Gastrocnemius medialis (tissue), 4 donors: ENCODE measurements around the gene IRF5. TPM values are rescaled to one million over a fixed set of nuclear protein-coding genes. Genes with fewer than 3 reads are reported as not detected.
"Not testable (repeated sequence)": the region's sequence is repeated elsewhere in the genome, so short reads cannot be mapped to it uniquely, and the experiment has no call there.

ENCODE experiments used
- ATAC-seq, 2 donors: fragments of 150-250 bp; one replicate each; pipeline ENCODE4 v1.9.1; 2016
- DNase-seq, 2 donors: peaks; one replicate each; pipeline ENCODE4 v3.0.0-alpha.2; 2019
- H3K27ac ChIP-seq, 4 donors: fragments of 200-600 bp; sonication (generic); 1 replicate in 1 of 4; 2 replicates in 3 of 4; pipeline ENCODE4 v1.5.1; 2016 to 2018; ENCODE audit warnings: mild to moderate bottlenecking in 2 of 4, moderate library complexity in 1 of 4
- H3K27me3 ChIP-seq, 3 donors: fragments of 200-600 bp; sonication (generic) in 2 of 3; 1 replicate in 1 of 3; 2 replicates in 2 of 3; pipeline versions ENCODE4 v1.5.1 to v1.6.0; 2016 to 2019; ENCODE audit warnings: mild to moderate bottlenecking in 1 of 3, moderate library complexity in 1 of 3
- H3K36me3 ChIP-seq, 2 donors: fragments of 200-600 bp; sonication (generic) in 1 of 2; one replicate each; pipeline ENCODE4 v1.5.1; 2017 to 2018
- H3K4me1 ChIP-seq, 2 donors: fragments of 200-600 bp; sonication (generic) in 1 of 2; one replicate each; pipeline ENCODE4 v1.5.1; 2016 to 2017; ENCODE audit warnings: mild to moderate bottlenecking in 2 of 2
- H3K4me3 ChIP-seq, 4 donors: fragments of 200-600 bp; sonication (generic) in 3 of 4; 1 replicate in 1 of 4; 2 replicates in 3 of 4; pipeline ENCODE4 v1.5.1; 2016 to 2019; ENCODE audit warnings: mild to moderate bottlenecking in 2 of 4
- H3K9me3 ChIP-seq, 3 donors: fragments of 200-600 bp; sonication (generic) in 2 of 3; 1 replicate in 1 of 3; 2 replicates in 2 of 3; pipeline ENCODE4 v1.5.1; 2016 to 2019
- POLR2A ChIP-seq, 2 donors: fragments of 450-650 bp; IDR thresholded peaks; one replicate each; pipeline ENCODE4 v1.6.1; 2017; ENCODE audit warnings: antibody characterized with exemption in 2 of 2, mild to moderate bottlenecking in 2 of 2, moderate library complexity in 2 of 2
- in situ Hi-C, 4 donors: fragments of 200-750 bp; cut with MboI; loops; one replicate each; pipeline versions ENCODE4 v1.15.0 to v1.8.0; 2017; ENCODE audit warnings: low sequenced_read_pairs in 4 of 4
- intact Hi-C: fragments of 100-400 bp; cut with DNase I; formaldehyde crosslinking; loops from one replicate; pipeline ENCODE4 v1.15.1; 2023; ENCODE audit warnings: low total_unique reads
- total RNA-seq, 4 donors: library from RNA; depleted of rRNA; stranded (reverse); fragments of >200 nt; gene quantifications; one replicate each; pipeline versions ENCODE4 v1.1.0 to v1.2.3, GENCODE V29; 2016
- TF ChIP-seq, protein P1 (sequence below), 5 experiments: fragments of 450-650 bp in 3 of 5; fragments of 200-600 bp in 2 of 5; sonication (generic) in 2 of 5; IDR thresholded peaks in 4 of 5; conservative IDR thresholded peaks in 1 of 5; 1 replicate in 4 of 5; 2 replicates in 1 of 5; pipeline ENCODE4 v1.5.1; 2016 to 2019; ENCODE audit warnings: antibody characterized with exemption in 5 of 5, mild to moderate bottlenecking in 3 of 5, moderate library complexity in 3 of 5

The IRF5 gene
- total RNA-seq, 4 donors from 2014 or later = 0.27 to 3.8 (median 2.8) TPM

- H3K4me3 ChIP-seq = no peak overlapping the region
- no peak for DNase-seq
- no peak for TF ChIP-seq POLR2A (IDR thresholded peaks at IDR 0.05)
- TF ChIP-seq, protein P1, sequence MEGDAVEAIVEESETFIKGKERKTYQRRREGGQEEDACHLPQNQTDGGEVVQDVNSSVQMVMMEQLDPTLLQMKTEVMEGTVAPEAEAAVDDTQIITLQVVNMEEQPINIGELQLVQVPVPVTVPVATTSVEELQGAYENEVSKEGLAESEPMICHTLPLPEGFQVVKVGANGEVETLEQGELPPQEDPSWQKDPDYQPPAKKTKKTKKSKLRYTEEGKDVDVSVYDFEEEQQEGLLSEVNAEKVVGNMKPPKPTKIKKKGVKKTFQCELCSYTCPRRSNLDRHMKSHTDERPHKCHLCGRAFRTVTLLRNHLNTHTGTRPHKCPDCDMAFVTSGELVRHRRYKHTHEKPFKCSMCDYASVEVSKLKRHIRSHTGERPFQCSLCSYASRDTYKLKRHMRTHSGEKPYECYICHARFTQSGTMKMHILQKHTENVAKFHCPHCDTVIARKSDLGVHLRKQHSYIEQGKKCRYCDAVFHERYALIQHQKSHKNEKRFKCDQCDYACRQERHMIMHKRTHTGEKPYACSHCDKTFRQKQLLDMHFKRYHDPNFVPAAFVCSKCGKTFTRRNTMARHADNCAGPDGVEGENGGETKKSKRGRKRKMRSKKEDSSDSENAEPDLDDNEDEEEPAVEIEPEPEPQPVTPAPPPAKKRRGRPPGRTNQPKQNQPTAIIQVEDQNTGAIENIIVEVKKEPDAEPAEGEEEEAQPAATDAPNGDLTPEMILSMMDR (IDR thresholded peaks at IDR 0.05 in 4 of 5, conservative IDR thresholded peaks at IDR 0.05 in 1 of 5) = no peak
- peaks cover 0 to 9% of the 10 kb centered on the region in 2 donors for H3K4me1 ChIP-seq
- intact Hi-C loops = no loop called here
- H3K27me3 ChIP-seq = peaks cover 18 to 53% (median 52%) of the 10 kb centered on the region in 3 donors
- no peak for ATAC-seq
- no peaks in the 10 kb centered on the region for H3K36me3 ChIP-seq
- in situ Hi-C loops = no loop called here
- H3K27ac ChIP-seq = no peak overlapping the region
- H3K9me3 ChIP-seq = no peaks in the 10 kb centered on the region
Observed at GRCh38 chr7:128912281-128912680, 25.4 kb upstream of the IRF5 start.

- ATAC-seq, H3K27ac ChIP-seq, DNase-seq, H3K9me3 ChIP-seq, in situ Hi-C loops, H3K4me1 ChIP-seq, intact Hi-C loops, H3K36me3 ChIP-seq, H3K4me3 ChIP-seq: not testable (repeated sequence)
- H3K27me3 ChIP-seq = peaks cover 18 to 52% (median 47%) of the 10 kb centered on the region in 3 donors
Observed at GRCh38 chr7:128912709-128913495, 24.8 kb upstream of the IRF5 start.

GRCh38 chr7:128913870-128914565, 23.7 kb upstream of the IRF5 start:
- Histone ChIP-seq H3K4me1 (peaks cover 0 to 9% of the 10 kb centered on the region in 2 donors), H3K36me3 (no peaks in the 10 kb centered on the region), H3K27ac (no peak overlapping the region), H3K4me3 (no peak overlapping the region), H3K9me3 (no peaks in the 10 kb centered on the region), H3K27me3 (peaks cover 18 to 52% (median 44%) of the 10 kb centered on the region in 3 donors)
- TF ChIP-seq POLR2A (IDR thresholded peaks at IDR 0.05) = no peak
- TF ChIP-seq, protein P1 (IDR thresholded peaks at IDR 0.05 in 4 of 5, conservative IDR thresholded peaks at IDR 0.05 in 1 of 5) = no peak
- ATAC-seq (no peak), DNase-seq (no peak)
- in situ Hi-C loops = no loop called here
- intact Hi-C loops = no loop called here

- intact Hi-C loops = no loop called here
- no peak for DNase-seq
Observed at GRCh38 chr7:128914566-128915151, 23.1 kb upstream of the IRF5 start.

More at GRCh38 chr7:128914566-128915151, 23.1 kb upstream of the IRF5 start:
- H3K4me1 ChIP-seq = peaks cover 0 to 9% of the 10 kb centered on the region in 2 donors
- no peak overlapping the region for H3K4me3 ChIP-seq
- no peak for ATAC-seq
- H3K27ac ChIP-seq = no peak overlapping the region
- H3K9me3 ChIP-seq = no peaks in the 10 kb centered on the region
- no peaks in the 10 kb centered on the region for H3K36me3 ChIP-seq
- in situ Hi-C loops = no loop called here
- TF ChIP-seq, protein P1 (IDR thresholded peaks at IDR 0.05 in 4 of 5, conservative IDR thresholded peaks at IDR 0.05 in 1 of 5) = no peak
- TF ChIP-seq POLR2A (IDR thresholded peaks at IDR 0.05) = no peak
- peaks cover 13 to 50% (median 43%) of the 10 kb centered on the region in 3 donors for H3K27me3 ChIP-seq
